ENCODE results near the gene SF3A1.

Gene SF3A1

DNA sequence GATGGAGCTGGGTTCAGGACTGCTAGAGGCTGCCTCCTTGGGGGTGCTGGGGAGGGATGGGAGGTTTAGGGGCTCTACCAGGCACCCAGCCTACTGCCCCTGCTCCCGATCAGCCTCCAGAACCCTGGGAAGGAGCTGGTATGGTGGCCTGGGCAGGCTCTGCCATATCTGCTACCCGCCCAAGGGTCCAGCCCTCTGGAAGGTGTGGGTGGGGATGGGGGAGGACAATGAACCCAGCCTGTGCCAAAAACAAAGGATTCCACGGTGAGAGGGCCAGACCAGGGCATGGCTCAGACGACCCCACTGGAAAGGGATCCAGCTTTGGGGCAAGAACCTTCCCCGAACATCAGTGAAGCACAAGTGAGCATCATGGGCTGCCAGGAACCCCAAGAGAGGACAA, 70.4 kb downstream of the SF3A1 start:
- FAIRE-seq, result no peak

DNA sequence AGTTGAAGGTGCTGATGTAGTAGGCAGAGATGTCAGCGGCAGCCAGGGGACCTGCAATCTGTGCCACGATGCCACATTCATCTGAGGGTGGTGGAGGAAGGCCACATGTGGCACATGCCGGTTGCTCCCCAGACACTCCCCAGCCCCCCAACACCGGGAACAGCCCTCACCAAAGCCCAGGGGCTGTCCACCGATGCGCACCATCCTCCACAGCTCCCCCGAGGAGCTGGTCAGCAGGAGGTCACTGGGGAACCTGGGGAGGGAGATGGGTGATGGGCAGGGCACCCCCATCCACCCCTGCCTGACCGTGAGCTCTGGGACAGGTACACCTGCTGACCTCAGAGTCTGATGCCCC, 70.9 kb downstream of the SF3A1 start:
- FAIRE-seq, result no peak

DNA sequence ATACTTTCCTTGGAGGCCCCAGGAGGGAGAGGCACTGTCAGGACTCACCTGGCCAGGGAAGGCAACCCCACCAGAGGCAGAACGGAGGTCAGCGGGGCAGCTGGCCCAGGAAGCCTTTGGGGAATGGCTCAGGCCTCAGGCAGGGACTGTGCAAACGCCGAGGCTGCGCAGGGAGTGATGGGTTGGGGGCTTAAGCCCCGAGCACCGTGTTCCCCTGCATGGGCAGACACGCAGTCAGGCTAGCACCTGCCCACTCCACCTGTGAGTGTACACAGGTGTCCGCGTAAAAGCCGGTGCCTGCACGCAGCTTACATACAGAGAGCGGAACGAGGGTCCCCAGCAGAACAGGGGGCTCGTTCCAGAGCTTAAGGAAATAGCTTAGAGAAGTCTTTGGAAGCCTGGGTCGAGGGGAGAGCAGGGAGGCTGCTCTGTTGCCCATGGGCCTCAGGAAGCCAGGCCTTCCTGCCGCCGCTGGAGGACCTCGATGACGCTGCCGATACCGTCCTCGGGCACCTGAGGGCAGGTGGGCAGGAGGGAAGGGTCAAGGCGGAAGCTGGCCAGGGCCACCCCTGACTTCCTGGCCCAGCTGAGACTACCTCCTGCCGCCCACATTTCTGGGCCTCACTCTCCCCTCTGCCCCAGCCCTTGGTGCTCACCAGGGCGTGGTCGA, 71.4 kb downstream of the SF3A1 start:
- FAIRE-seq, result no peak

- FAIRE-seq, result no peak
Observed at GRCh38 chr22:30284666-30285065, 72.0 kb downstream of the SF3A1 start.

DNA sequence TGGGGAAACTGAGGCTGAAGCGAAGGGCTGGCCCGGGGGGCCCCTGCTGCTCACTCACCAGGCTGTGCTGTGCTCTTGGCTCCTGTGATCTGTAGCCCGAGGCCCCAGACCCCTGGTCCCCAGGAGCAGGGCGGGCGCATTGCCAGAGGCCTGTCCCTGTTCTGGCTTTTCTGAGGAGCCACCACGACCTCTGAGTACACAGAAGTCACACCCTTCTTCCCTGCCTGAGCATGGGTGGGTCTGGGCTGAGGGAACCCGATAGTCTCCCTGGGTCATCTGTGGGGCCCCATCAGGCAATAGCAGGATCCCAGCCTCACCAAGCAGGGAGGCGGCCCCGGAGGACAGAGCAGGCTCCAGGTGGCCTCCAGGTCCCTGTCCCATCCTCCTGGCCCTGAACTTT, 72.5 kb downstream of the SF3A1 start:
- FAIRE-seq, result no peak

DNA sequence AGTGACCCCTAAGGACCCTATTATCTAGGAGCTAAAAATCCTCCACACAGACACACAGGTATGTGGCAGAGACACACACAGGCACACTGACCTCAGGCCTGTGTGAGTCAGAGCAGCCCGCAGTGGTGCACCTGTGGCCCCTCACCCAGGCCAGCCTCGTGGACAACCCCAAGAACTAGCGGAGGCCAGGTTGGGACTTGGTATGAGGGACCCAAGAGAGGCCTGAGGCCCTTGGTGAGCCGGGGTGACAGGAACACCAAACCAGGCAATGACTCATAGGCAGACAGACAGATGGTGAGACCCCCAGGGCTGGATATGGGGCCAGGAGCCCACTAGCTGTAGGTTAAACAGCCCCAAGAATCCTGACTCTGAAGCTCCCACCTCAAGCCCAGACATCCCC, 73.4 kb downstream of the SF3A1 start:
- FAIRE-seq, result no peak

- no peak for FAIRE-seq
Observed at GRCh38 chr22:30282616-30283046, 74.1 kb downstream of the SF3A1 start.

All from colon (tissue), 2 donors.